Stimulated activated CD4-positive, alpha-beta T cell treated with anti-CD3 and anti-CD28 coated beads, TNF-alpha, amount 100 ng/mL, for 1 hour (primary cell): ENCODE data around the gene DMRTA2.

Experiments
- DNase-seq, 3 donors: peaks; one replicate each; pipeline ENCODE4 v3.0.0-alpha.2; 2020; ENCODE audit warnings: low read depth in 3 of 3, low spot score in 1 of 3

Gene DMRTA2

GRCh38 chr1:50424045-50424883 is 1.0 kb upstream of the DMRTA2 start:
- no peak for DNase-seq

- no peak for DNase-seq
Observed at GRCh38 chr1:50423670-50424000, 392 bp upstream of the DMRTA2 start.

- no peak for DNase-seq
Observed at GRCh38 chr1:50422675-50422945, 633 bp downstream of the DMRTA2 start.

- no peak for DNase-seq
Observed at GRCh38 chr1:50421768-50422674, 1.2 kb downstream of the DMRTA2 start.

- no peak for DNase-seq
Observed at GRCh38 chr1:50421366-50421748, 1.9 kb downstream of the DMRTA2 start.

GRCh38 chr1:50420689-50421365 is 2.4 kb downstream of the DMRTA2 start:
- DNase-seq, result no peak

- DNase-seq, result no peak
Observed at GRCh38 chr1:50419907-50420677, 3.2 kb downstream of the DMRTA2 start.

- DNase-seq, result no peak
Observed at GRCh38 chr1:50419192-50419906, 3.9 kb downstream of the DMRTA2 start.

GRCh38 chr1:50418600-50419109 is 4.6 kb downstream of the DMRTA2 start:
- no peak for DNase-seq

- DNase-seq, result no peak
Observed at GRCh38 chr1:50417946-50418599, 5.2 kb downstream of the DMRTA2 start.

- DNase-seq, result no peak
Observed at GRCh38 chr1:50417507-50417906, 5.7 kb downstream of the DMRTA2 start.

GRCh38 chr1:50416553-50417453 is 6.4 kb downstream of the DMRTA2 start:
- DNase-seq, result no peak

GRCh38 chr1:50416150-50416527 is 7.1 kb downstream of the DMRTA2 start:
- no peak for DNase-seq

GRCh38 chr1:50415235-50416149 is 7.8 kb downstream of the DMRTA2 start:
- DNase-seq, result no peak

GRCh38 chr1:50414853-50415234 is 8.4 kb downstream of the DMRTA2 start:
- no peak for DNase-seq

- DNase-seq, result no peak
Observed at GRCh38 chr1:50412813-50413476, 10.3 kb downstream of the DMRTA2 start.

GRCh38 chr1:50405814-50406213 is 17.4 kb downstream of the DMRTA2 start:
- DNase-seq, result no peak
